Neural cell (in vitro differentiated cells): Measurements from ENCODE around the gene BCL2L11. TPM values are rescaled to one million over a fixed set of nuclear protein-coding genes. Genes with fewer than 3 reads are reported as not detected.

Source experiments
- H2AFZ ChIP-seq: fragments of 200-600, 300-800 bp; sonication (generic), shearing (Covaris generic); 2 replicates; pipeline ENCODE4 v1.6.0; 2014; ENCODE audit warnings: low read depth, mild to moderate bottlenecking, antibody characterized with exemption, low read length, moderate library complexity
- H3F3A ChIP-seq: fragments of 200-600 bp; shearing (Covaris generic); 2 replicates; pipeline ENCODE4 v1.6.1; 2016; ENCODE audit warnings: mild to moderate bottlenecking, moderate library complexity, mixed read lengths, antibody characterized with exemption, low read length; ENCODE audit not compliant: insufficient read depth, poor library complexity, severe bottlenecking
- H3K27ac ChIP-seq: fragments of 200-600, 300-800 bp; sonication (generic), shearing (Covaris generic); 2 replicates; pipeline ENCODE4 v1.5.1; 2014; ENCODE audit warnings: mild to moderate bottlenecking, low read length, moderate library complexity
- H3K27me3 ChIP-seq: fragments of 300-800, 200-600 bp; sonication (generic), shearing (Covaris generic); 2 replicates; pipeline ENCODE4 v1.6.0; 2014; ENCODE audit warnings: mild to moderate bottlenecking, low read depth, low read length, moderate library complexity; ENCODE audit not compliant: insufficient read depth
- H3K36me3 ChIP-seq: fragments of 300-800, 200-600 bp; sonication (generic), shearing (Covaris generic); 2 replicates; pipeline ENCODE4 v1.5.1; 2014; ENCODE audit warnings: mild to moderate bottlenecking, antibody characterized with exemption, low read length, moderate library complexity; ENCODE audit not compliant: insufficient read depth
- H3K4me2 ChIP-seq: fragments of 300-800, 200-600 bp; sonication (generic), shearing (Covaris generic); 2 replicates; pipeline ENCODE4 v1.6.0; 2014; ENCODE audit warnings: mild to moderate bottlenecking, low read length
- H3K4me3 ChIP-seq: fragments of 300-800, 200-600 bp; sonication (generic), shearing (Covaris generic); 2 replicates; pipeline ENCODE4 v1.5.1; 2014; ENCODE audit warnings: mild to moderate bottlenecking, low read length, moderate library complexity
- H3K79me2 ChIP-seq: fragments of 200-600 bp; shearing (Covaris generic); replicated peaks from 2 replicates; pipeline ENCODE4 v1.6.0; 2014; ENCODE audit warnings: mild to moderate bottlenecking, low read length, moderate library complexity; ENCODE audit not compliant: insufficient read depth
- H3K9ac ChIP-seq: fragments of 300-800, 200-600 bp; sonication (generic), shearing (Covaris generic); 2 replicates; pipeline ENCODE4 v1.6.1; 2016; ENCODE audit warnings: mild to moderate bottlenecking, low read length, mixed read lengths
- H3K9me2 ChIP-seq: fragments of 200-600 bp; shearing (Covaris generic); 2 replicates; pipeline ENCODE4 v1.6.1; 2016; ENCODE audit warnings: mild to moderate bottlenecking, low read length, mixed read lengths; ENCODE audit not compliant: insufficient read depth
- H3K9me3 ChIP-seq: fragments of 200-600, 300-800 bp; sonication (generic), shearing (Covaris generic); 2 replicates; pipeline ENCODE4 v1.6.1; 2016; ENCODE audit warnings: mild to moderate bottlenecking, mixed run types, low read length, moderate library complexity, mixed read lengths
- H4K20me1 ChIP-seq: fragments of 200-600 bp; shearing (Covaris generic); 2 replicates; pipeline ENCODE4 v1.6.1; 2016; ENCODE audit warnings: mild to moderate bottlenecking, mixed run types; ENCODE audit not compliant: insufficient read depth
- CTCF ChIP-seq: fragments of 450-650 bp; IDR thresholded peaks from 2 replicates; pipeline ENCODE4 v1.5.1; 2014; ENCODE audit warnings: antibody characterized with exemption, mild to moderate bottlenecking, moderate library complexity; ENCODE audit not compliant: poor library complexity, severe bottlenecking
- EP300 ChIP-seq: fragments of 450-650 bp; conservative IDR thresholded peaks from 2 replicates; pipeline ENCODE4 v1.6.1; 2014; ENCODE audit warnings: antibody characterized with exemption, mild to moderate bottlenecking, moderate library complexity; ENCODE audit not compliant: poor library complexity, severe bottlenecking
- EZH2 ChIP-seq: fragments of 200-600, 300-800 bp; shearing (Covaris generic), sonication (generic); IDR thresholded peaks from 2 replicates; pipeline ENCODE4 v1.6.1; 2014; ENCODE audit warnings: antibody characterized with exemption, low read length, borderline replicate concordance, mild to moderate bottlenecking; ENCODE audit not compliant: insufficient read depth, poor library complexity, severe bottlenecking
- MXI1 ChIP-seq: fragments of 450-650 bp; conservative IDR thresholded peaks from 2 replicates; pipeline ENCODE4 v1.6.1; 2014; ENCODE audit warnings: antibody characterized with exemption, mild to moderate bottlenecking; ENCODE audit not compliant: poor library complexity, severe bottlenecking
- POLR2AphosphoS5 ChIP-seq: IDR thresholded peaks from 2 replicates; pipeline ENCODE4 v1.6.1; 2012
- RAD21 ChIP-seq: fragments of 450-650 bp; conservative IDR thresholded peaks from 2 replicates; pipeline ENCODE4 v1.6.1; 2014; ENCODE audit warnings: antibody characterized with exemption, mild to moderate bottlenecking, moderate library complexity
- REST ChIP-seq: IDR thresholded peaks from 2 replicates; pipeline ENCODE4 v1.6.1; 2012; ENCODE audit warnings: borderline replicate concordance
- SMC3 ChIP-seq: fragments of 450-650 bp; conservative IDR thresholded peaks from 2 replicates; pipeline ENCODE4 v1.6.1; 2014; ENCODE audit warnings: antibody characterized with exemption, mild to moderate bottlenecking, moderate library complexity; ENCODE audit not compliant: poor library complexity
- TAF1 ChIP-seq: IDR thresholded peaks from 2 replicates; pipeline ENCODE4 v1.6.1; 2012; ENCODE audit warnings: low read depth
- polyA plus RNA-seq: library from polyadenylated mRNA; depleted of rRNA; stranded (reverse); fragments of >200 nt; gene quantifications from 2 replicates; pipeline ENCODE4 v1.2.3, GENCODE V29; 2014

Gene BCL2L11
- polyA plus RNA-seq, 1 donor from 2014 or later = 2.6 TPM

GRCh38 chr2:111188681-111189080, 68.0 kb downstream of the BCL2L11 start:
- H3K4me2 ChIP-seq = no peak overlapping the region
- no peak overlapping the region for H3K27ac ChIP-seq
- no peak overlapping the region for H3K9ac ChIP-seq
- H3K9me3 ChIP-seq = no peaks in the 10 kb centered on the region
- no peak overlapping the region for H3K4me3 ChIP-seq
- H3F3A ChIP-seq = no peaks in the 10 kb centered on the region
- TF ChIP-seq MXI1 (no peak), RAD21 (no peak), EP300 (no peak), EZH2 (no peak), POLR2AphosphoS5 (no peak), SMC3 (no peak), CTCF (no peak), REST (no peak), TAF1 (no peak)
- H3K27me3 ChIP-seq = no peaks in the 10 kb centered on the region
- H2AFZ ChIP-seq = no peak overlapping the region
- H3K79me2 ChIP-seq = no peaks in the 10 kb centered on the region
- H3K9me2 ChIP-seq = no peaks in the 10 kb centered on the region
- H3K36me3 ChIP-seq = no peaks in the 10 kb centered on the region
- no peaks in the 10 kb centered on the region for H4K20me1 ChIP-seq

GRCh38 chr2:111189106-111189505, 68.4 kb downstream of the BCL2L11 start:
- Histone ChIP-seq H3K27me3 (no peaks in the 10 kb centered on the region), H3F3A (no peaks in the 10 kb centered on the region), H3K36me3 (no peaks in the 10 kb centered on the region), H3K9me3 (no peaks in the 10 kb centered on the region), H3K9me2 (no peaks in the 10 kb centered on the region), H3K4me3 (no peak overlapping the region), H2AFZ (no peak overlapping the region), H3K9ac (no peak overlapping the region), H3K4me2 (no peak overlapping the region), H4K20me1 (no peaks in the 10 kb centered on the region), H3K79me2 (no peaks in the 10 kb centered on the region), H3K27ac (no peak overlapping the region)
- TF ChIP-seq REST (no peak), MXI1 (no peak), EP300 (no peak), RAD21 (no peak), POLR2AphosphoS5 (no peak), EZH2 (no peak), TAF1 (no peak), SMC3 (no peak), CTCF (no peak)
